AG10803 (cell line): ENCODE measurements around the gene MINDY4B.

ENCODE experiments used
- DNase-seq: peaks from one replicate; pipeline ENCODE4 v3.0.0; 2010; ENCODE audit warnings: low read depth
- H3K4me3 ChIP-seq: 2 replicates; pipeline ENCODE4 v1.5.1; 2011; ENCODE audit warnings: mild to moderate bottlenecking, low read length, control low read depth
- CTCF ChIP-seq: conservative IDR thresholded peaks from 2 replicates; pipeline ENCODE4 v1.5.1; 2011; ENCODE audit warnings: mild to moderate bottlenecking, low read length, control low read depth, inconsistent platforms

The MINDY4B gene

GRCh38 chr3:150930839-150931238 lies 25.6 kb upstream of the MINDY4B start:
- TF ChIP-seq CTCF = no peak
- H3K4me3 ChIP-seq = no peak overlapping the region
- no peak for DNase-seq

GRCh38 chr3:150928234-150928633 lies 23.0 kb upstream of the MINDY4B start:
- no peak for DNase-seq
- H3K4me3 ChIP-seq = no peak overlapping the region
- no peak for TF ChIP-seq CTCF

GRCh38 chr3:150926328-150926727 lies 21.1 kb upstream of the MINDY4B start:
- no peak overlapping the region for H3K4me3 ChIP-seq
- DNase-seq = no peak
- TF ChIP-seq CTCF = no peak

GRCh38 chr3:150925751-150926201 lies 20.5 kb upstream of the MINDY4B start:
- H3K4me3 ChIP-seq = no peak overlapping the region
- TF ChIP-seq CTCF = peak; percentile 52
- DNase-seq = no peak

- DNase-seq = no peak
- no peak for TF ChIP-seq CTCF
- no peak overlapping the region for H3K4me3 ChIP-seq
Observed at GRCh38 chr3:150922611-150923010, 17.4 kb upstream of the MINDY4B start.

GRCh38 chr3:150921209-150921608 lies 16.0 kb upstream of the MINDY4B start:
- no peak for DNase-seq
- TF ChIP-seq CTCF = no peak
- no peak overlapping the region for H3K4me3 ChIP-seq

- no peak overlapping the region for H3K4me3 ChIP-seq
- no peak for TF ChIP-seq CTCF
- no peak for DNase-seq
Observed at GRCh38 chr3:150920236-150920635, 15.0 kb upstream of the MINDY4B start.
